GM12864 (cell line): ENCODE data around the gene EXD2.
"Not testable (repeated sequence)": the region's sequence is repeated elsewhere in the genome, so short reads cannot be mapped to it uniquely, and the experiment has no call there.

ENCODE experiments used
- DNase-seq: peaks from one replicate; pipeline ENCODE4 v3.0.0-alpha.2; 2011; ENCODE audit warnings: low read depth
- H3K4me3 ChIP-seq: 2 replicates; pipeline ENCODE4 v1.5.1; 2011; ENCODE audit warnings: mild to moderate bottlenecking, low read depth, low read length, control low read depth
- CTCF ChIP-seq: IDR thresholded peaks from 2 replicates; pipeline ENCODE4 v1.5.1; 2011; ENCODE audit warnings: low read depth, mild to moderate bottlenecking, moderate library complexity, low read length, control low read depth, inconsistent platforms; ENCODE audit errors: missing control alignments

The EXD2 gene

GRCh38 chr14:69152181-69152901 is 39.0 kb upstream of the EXD2 start:
- TF ChIP-seq CTCF, result no peak
- no peak for DNase-seq

DNA sequence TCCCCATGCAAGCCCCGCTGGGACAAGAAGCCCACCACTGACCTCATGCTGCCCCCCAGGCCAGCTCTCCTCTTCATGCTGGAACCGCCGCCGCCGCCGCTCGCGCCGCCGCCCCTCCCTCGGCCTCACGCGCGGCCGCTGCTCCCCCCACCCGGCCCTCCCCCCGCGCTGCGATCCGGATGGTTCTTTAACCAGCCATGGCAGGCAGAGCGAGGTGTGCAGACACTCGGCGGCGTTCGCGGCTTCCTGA is 38.5 kb upstream of the EXD2 start, which contains the start of gene DCAF5:
Gene DCAF5 (minus strand): TSS at position 218 of the 250 bp plus-strand sequence. CDS start 141 bp downstream, at position 77.
- peak within 1 kb of the TSS; percentile 95 for H3K4me3 ChIP-seq
- DNase-seq, result no peak
- TF ChIP-seq CTCF, result no peak

More at GRCh38 chr14:69152181-69152901, 39.0 kb upstream of the EXD2 start:
- peak overlapping the region; percentile 95 for H3K4me3 ChIP-seq

- DNase-seq, result peak; percentile 85
- TF ChIP-seq CTCF, result no peak
- peak overlapping the region; percentile 95 for H3K4me3 ChIP-seq
These were observed 38.0 kb upstream of the EXD2 start for GRCh38 chr14:69153152-69153872.

GRCh38 chr14:69153873-69154270 is 37.4 kb upstream of the EXD2 start:
- TF ChIP-seq CTCF, result no peak
- peak overlapping the region; percentile 95 for H3K4me3 ChIP-seq
- DNase-seq, result no peak

GRCh38 chr14:69154779-69155178 is 36.5 kb upstream of the EXD2 start:
- DNase-seq, result no peak
- no peak overlapping the region for H3K4me3 ChIP-seq
- TF ChIP-seq CTCF, result no peak

DNA sequence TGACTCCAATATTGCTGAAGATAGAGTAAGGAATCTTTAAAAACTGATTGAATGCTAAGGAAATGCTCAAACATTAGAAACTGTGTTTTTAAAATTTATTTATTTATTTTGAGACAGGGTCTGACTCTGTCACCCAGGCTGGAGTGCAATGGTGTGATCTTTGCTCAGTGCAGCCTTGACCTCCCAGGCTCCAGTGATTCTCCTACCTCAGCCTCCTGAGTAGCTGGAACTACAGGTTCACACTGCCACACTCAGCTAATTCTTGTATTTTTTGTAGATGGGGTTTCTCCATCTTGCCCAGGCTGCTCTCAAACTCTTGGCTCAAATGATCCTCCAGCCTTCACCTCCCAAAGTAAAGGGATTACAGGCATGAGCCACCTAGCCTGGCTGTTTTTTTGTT is 35.1 kb upstream of the EXD2 start:
- no peak for TF ChIP-seq CTCF
- no peak for DNase-seq
- no peak overlapping the region for H3K4me3 ChIP-seq

DNA sequence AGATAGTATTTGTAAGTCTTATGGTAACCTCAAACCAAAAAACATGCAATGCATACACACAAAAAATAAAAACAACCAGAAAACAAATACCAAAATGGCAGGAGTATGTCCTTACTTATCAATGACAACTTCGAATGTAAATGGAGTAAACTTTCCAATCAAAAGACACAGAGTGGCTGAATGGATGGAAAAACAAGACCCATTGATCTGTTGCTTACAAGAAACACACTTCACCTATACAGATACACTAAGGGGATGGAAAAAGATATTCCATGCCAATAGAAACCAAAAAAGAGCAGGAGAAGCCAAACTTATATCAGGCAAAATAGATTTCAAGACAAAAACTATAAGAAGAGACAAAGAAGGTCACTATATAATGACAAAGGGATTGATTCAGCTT is 29.7 kb upstream of the EXD2 start:
- TF ChIP-seq CTCF, result no peak
- H3K4me3 ChIP-seq, result no peak overlapping the region
- no peak for DNase-seq

- not testable (repeated sequence) for H3K4me3 ChIP-seq, DNase-seq
These were observed 25.5 kb upstream of the EXD2 start for GRCh38 chr14:69165787-69166186.
